HG03097 (cell line): ENCODE measurements around the gene RTRAF.

Source experiments
- ATAC-seq: cut with Tn5 transposase; IDR thresholded peaks from one replicate; pipeline ENCODE4 v1.9.1; 2021; ENCODE audit not compliant: unreplicated experiment, low FRiP score

Gene RTRAF

GRCh38 chr14:52048641-52049204 is 59.4 kb downstream of the RTRAF start:
- ATAC-seq: no peak

GRCh38 chr14:52049271-52049670 is 59.9 kb downstream of the RTRAF start:
- ATAC-seq: no peak

DNA sequence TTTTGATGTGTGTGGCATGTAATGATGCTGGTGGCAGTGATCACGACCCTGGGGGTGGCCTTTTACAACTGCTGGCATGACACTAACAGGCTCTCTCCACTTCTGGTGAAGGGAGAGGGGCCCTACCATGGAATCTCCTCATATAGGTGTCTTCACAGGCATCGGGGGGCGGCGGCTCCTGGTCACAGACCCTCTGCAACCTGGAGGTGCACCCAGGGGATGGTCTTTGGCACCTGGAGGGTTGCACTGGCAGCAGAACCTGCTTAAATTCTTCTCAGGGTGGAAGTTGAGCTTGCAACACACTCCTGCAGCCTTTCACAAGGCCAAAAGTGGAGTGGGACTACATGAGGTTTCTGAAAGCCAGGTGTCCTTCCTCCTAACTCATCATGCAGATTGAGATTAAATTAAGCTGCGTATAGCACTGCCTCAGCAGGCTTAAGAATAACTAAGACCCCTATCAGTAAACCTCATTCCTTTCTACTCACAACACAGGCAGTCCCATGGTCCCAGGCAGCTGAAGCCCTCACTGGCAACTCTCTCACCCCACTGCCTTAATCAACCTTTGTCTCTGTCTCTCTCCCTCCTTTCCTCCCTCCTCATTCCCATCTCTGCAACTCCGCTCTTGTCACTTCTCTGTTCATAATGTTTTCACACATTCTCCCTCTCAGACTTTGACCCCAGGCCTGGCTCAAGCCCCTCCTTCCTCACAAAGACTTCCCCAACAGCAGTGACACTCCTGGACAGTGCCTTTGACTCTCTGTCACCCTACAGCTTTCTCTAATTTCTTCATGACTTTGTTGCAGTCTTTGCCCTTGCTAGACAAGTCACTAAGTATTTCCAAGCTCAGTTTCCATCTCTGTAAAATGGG is 60.6 kb downstream of the RTRAF start:
- no peak for ATAC-seq

DNA sequence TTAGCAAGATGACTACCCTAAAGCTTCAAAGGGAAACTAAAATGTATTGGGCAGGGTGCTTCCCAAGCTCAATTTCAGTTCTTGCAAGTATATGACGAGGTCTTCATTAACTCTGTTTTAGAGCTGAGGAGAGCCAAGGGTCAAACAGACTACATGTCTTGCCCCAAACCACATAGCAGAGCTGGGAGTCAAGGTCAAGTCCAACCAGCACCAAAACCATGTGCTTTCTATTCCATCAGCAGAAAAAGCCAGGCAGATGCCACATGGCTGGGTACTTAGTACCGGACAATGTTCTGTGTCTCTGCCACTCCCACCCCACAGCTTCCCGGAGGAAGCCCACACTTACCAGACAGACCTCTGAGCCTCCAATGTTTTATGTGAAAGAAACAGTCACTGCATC is 61.9 kb downstream of the RTRAF start:
- ATAC-seq: no peak

GRCh38 chr14:52051871-52052270 is 62.5 kb downstream of the RTRAF start:
- ATAC-seq: no peak

DNA sequence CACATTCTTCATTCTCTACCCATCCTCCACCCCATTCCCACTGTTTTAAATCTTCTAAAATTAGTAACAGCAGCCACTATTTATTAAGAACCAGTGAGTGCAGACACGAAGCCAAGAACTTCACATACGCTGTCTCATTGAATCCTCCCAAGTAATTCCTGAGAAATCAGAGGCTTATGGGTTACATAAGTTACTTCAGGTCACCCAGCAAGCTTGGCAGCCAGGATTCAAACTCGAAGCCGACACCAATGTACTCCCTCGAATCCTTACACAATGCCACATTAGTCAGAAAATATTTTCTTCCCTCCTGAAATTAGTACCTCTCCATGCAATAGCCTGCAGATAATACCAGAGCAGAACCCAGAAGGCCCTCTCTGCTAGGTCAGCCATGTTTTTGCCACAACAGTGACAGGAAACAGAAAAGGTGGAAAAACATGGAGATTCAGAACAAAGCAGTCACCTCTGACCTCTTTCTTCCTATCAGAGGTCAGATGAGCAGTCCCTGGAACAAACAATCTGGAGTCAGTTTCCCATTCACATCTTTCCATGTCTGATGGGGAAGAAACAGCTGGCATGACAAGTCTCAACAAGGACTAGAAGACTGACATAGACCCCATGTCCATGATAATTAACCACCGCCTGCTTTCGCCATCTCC is 63.1 kb downstream of the RTRAF start:
- ATAC-seq: no peak

- ATAC-seq: no peak
Measured at GRCh38 chr14:52053044-52053443, 63.7 kb downstream of the RTRAF start.

GRCh38 chr14:52054678-52055077 is 65.3 kb downstream of the RTRAF start:
- ATAC-seq: no peak

DNA sequence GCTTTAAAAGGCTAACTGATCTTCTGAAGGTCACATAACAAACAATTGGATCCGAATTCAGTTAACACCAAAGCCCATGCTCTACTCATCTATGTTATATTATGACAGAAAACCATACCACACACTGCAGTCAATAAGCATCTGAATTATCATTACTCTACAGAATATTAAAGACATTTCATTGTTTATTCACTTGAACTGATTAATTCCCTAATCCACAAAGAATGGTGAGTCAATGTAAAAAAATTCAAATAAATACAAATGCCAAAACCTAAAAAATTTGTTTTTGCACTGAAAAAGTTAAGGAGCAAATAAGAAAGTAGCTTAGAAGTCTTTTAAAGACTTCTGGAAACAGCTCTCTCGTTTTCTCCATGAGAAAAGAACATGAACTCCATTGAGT is 65.8 kb downstream of the RTRAF start:
- ATAC-seq: no peak

- ATAC-seq: no peak
Measured at GRCh38 chr14:52058341-52058740, 69.0 kb downstream of the RTRAF start.

GRCh38 chr14:52059649-52060048 is 70.3 kb downstream of the RTRAF start:
- no peak for ATAC-seq

- ATAC-seq: no peak
Measured at GRCh38 chr14:52060080-52060479, 70.7 kb downstream of the RTRAF start.
